HG02588 (cell line): ENCODE data around the gene RNF166.

Source experiments
- ATAC-seq: cut with Tn5 transposase; IDR thresholded peaks from one replicate; pipeline ENCODE4 v1.9.1; 2021; ENCODE audit warnings: mild to moderate bottlenecking, moderate library complexity; ENCODE audit not compliant: unreplicated experiment

The RNF166 gene

DNA sequence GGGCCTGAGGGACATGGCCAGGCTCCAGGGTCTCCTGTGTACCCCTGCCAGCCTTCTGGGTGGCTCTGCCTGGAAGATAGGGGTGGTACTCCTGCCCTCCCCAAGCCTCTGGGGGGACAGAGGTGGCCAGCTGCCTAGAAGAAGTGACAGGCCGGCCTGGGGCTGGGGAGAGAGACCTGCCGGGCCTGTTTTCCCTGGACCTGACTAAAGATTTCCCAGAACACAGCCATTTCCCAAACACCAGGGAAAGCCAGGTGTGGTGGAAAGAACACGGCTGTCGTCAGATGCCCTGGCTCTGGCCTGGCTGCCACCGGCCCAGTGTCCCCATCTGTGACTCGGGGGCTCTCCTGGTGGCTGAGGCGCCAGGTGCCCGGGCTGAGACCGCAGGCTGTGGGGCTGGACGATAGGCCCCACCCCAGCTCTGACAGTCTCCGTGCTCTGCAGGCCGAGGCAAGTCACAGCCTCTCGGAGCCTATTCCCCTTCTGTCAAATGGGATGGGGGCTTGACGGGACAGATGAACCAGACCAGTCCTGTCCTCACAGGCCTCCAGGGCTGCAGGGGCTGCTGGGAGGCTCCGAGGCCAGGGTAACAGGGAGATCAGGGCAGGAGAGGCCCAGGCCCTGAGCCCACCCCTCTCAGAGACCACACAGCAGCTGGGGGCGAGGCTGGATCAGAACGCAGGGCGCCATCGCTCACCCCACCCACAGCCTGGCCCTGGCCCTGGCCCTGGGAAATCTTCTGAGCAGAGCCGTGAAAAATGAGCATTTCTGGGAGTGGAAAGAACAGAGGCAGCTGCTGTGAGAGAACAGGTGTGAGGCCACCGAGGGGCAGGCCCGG, 33.1 kb upstream of the RNF166 start:
- no peak for ATAC-seq

DNA sequence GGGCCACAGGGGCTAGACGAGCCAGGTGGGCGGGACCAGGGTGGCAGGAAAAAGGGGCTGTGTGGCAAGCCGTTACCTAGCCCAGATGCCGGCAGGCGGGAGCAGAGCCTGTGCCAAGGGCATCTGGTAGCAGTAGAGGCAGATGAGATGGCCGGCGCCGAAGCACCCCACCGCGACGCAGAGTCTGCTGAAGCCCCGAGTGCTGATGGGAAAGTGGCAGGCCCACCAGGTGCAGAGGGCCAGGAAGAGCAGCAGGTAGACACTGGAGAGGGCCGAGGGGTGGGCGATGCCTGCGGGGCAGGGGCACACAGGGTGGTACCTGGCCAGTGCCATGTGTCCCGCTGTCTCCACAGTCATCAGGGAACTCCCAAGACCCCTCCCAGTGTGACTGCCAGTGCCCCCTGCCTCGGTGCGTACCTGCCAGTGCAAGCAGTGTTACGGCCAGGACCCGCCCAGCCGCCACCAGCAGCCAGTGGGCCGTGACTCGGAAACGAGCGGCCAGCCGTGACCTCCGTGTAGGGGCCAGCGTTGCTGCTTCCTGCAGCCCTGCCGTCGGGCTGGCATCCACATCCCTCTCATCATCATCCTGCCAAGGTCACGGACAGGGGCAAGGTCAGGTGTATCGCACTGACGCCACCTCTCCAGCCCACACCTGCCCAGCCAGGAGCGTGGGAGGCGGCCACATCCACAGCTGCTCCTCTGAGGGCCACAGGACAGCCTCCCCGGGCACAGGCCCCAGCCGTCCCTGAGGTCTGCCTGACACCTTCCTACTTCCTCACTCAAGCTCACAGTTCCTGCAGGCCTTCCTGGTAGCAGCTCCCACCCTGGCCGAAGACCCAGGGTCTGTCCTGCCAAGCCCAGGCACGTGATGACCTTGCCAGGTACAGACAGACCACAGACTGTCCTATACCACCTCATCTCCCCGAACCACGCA, 32.2 kb upstream of the RNF166 start:
- ATAC-seq = no peak

DNA sequence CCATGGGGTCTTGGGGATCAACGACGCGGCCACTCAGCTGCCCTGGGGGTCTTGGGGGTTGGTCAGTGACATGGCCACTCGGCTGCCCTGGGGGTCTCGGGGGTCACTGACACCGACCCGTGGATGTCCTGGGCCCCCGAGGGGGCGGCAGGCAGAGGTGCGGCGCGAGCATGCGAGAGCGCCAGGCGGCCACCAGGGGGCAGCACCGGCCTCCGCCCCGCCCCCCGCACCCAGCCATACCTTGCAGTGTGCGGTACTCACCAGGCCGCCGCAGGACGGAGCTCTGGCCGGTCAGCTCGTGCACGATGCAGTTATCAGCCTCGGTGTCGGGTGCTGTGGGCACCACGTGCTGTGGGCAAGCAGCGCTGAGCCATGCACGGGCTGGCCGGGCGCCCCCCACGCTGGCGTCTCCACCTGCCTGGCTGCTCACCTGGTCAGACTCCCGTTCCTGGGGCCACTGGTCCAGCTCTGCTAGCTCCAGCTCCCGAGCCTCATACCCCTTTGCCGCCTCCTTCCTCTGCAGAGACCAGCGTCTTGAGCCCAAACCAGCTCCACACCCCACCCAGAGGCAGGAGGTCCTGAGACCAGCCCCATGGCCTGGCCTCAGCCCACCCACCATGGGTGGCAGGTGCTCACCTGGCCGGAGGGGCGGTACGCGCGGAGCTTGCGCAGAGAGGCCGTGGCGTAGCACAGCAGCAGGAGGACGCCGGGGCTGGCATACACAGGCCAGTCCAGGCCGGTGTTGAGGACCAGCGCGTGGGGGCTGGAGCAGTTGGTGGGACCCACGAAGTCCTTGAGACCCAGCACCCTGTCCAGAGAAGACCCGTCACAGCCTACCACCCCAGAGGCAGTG, 31.3 kb upstream of the RNF166 start:
- ATAC-seq = no peak

DNA sequence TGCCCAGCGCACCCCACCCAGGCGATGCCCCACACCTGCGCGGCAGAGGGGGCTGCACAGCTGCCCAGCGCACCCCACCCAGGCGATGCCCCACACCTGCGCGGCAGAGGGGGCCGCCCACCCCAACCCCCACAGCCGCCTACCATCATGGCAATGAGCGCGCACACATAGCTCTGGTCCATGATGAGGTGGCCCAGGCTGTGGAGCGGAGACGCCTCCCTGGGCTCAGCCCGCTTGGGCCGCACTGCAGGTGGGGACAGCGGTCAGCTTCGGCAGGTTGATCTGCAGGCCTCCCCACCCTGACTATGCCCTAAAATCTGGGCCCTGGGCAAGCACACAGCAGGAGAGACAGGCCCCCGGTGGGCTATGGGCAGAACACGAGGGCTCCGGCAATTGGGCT, 30.3 kb upstream of the RNF166 start:
- ATAC-seq = no peak

DNA sequence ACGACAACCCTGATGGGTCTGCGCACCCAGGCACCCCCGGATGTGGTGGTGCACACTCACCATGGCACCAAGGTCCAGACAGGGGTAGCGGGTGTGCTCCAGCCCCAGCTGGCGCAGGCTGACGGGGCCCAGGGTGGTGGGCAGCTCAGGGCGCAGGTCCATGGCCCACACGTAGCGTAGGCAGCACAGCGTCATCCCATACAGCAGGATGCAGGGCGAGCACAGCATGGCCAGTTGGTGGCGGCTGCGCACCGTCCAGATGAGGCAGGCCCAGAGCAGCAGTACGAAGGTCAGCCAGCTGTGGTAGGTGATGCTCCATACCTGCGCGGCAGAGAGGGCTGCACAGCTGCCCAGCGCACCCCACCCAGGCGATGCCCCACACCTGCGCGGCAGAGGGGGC, 29.9 kb upstream of the RNF166 start:
- ATAC-seq = no peak

DNA sequence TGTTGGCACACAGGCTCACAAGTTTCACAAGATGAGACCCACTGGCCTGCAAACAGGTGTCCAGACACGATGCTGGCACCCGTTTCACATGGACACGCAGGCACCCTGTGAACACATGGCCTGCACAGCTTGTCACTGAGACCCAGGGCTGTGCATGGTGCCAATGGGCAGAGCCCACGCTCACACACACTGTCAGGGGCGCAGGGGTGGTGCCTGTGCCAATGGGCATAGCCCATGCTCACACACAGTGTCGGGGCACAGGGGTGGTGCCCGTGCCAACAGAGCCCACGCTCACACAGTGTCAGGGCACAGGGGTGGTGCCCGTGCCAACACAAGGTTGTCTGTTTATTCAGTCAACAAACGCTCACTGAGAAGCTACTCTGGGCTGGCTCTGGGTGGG, 29.4 kb upstream of the RNF166 start:
- ATAC-seq = no peak

DNA sequence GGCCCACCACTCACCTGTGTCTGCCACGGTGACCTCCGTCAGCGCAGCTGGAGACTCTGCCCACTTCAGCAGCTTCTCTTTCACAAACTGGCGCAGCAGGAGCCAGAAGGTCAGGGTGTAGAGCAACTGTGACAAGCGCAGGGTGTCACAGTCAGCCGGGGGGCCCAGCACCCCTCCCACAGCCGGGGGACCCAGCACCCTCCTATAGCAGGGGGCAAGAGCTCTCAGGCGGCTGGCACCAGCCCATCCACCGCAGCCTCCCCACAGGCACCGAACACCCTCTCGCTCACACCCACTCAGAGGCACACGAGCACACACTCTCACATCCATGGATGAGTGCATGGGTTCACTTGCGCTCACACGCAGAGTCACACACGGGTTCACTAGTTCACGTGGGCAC, 28.9 kb upstream of the RNF166 start:
- ATAC-seq = no peak

DNA sequence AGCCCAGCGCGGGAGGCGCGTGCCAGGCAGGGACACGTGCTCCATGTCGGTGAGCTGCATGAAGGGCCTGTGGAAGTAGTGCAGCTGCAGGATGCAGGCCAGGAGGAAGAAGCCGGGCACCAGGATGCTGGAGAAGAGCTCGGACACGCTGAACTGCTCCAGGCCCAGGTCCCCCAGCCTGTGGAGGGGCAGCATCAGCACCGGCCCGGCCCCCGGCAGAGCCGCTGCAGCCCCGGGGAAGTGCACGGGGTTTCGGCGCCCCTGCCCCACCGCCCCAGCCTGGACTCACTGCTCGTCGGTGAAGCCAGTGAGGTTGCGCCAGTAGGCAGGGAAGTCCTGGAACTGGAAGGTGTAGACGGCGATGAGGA, 28.1 kb upstream of the RNF166 start:
- ATAC-seq = no peak

DNA sequence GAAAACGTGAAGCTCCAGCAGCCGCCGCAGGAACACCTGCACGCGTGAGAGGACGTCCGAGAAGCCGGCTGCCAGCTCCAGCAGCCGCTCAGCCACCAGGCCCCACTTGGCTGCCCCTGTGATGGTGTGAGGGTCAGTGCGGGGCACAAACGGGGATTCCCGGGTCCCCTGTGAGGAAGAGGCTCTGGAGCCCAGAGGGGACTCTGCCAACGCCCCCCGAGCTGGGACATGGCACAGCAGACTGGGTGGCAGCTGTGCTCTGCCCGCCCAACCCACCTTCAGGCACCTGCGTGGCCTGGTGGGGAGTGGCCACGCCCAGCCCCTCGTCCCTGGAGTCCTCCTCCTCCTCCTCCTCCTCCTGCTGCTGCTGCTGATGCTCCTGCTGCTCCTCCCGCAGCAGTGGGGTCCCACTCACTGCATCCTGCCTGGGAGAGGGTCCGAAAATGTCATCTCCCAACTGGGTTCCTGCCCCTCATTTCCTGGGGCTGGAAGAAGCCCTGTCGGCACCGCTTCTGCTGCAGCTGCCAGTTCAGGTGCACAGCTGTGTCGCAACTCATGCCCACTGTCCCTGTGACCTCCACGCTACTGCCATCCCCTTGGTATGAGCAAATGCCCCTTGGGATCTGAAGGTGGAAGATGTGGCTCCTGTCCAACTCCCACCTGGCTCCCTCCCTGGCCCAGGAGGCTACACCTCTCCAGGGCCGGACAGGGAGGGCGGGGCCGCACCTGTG, 27.6 kb upstream of the RNF166 start:
- ATAC-seq = no peak

DNA sequence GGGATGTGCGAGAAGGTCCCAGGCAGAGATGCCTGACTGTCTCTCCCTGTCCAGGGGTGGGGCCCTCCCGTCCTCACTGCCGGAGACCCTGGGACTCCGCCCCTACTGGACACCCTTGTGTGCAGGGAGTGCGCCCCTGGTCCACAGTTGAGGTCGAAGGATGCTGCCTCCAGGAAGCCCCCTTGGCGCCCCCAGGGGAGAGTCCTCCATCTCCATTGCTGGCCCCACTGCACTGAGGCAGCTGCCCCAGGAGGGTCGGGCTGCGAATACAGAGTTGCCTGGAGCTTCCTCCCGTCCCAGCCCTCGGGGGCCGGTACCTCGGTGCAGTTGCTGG, 26.7 kb upstream of the RNF166 start:
- no peak for ATAC-seq

DNA sequence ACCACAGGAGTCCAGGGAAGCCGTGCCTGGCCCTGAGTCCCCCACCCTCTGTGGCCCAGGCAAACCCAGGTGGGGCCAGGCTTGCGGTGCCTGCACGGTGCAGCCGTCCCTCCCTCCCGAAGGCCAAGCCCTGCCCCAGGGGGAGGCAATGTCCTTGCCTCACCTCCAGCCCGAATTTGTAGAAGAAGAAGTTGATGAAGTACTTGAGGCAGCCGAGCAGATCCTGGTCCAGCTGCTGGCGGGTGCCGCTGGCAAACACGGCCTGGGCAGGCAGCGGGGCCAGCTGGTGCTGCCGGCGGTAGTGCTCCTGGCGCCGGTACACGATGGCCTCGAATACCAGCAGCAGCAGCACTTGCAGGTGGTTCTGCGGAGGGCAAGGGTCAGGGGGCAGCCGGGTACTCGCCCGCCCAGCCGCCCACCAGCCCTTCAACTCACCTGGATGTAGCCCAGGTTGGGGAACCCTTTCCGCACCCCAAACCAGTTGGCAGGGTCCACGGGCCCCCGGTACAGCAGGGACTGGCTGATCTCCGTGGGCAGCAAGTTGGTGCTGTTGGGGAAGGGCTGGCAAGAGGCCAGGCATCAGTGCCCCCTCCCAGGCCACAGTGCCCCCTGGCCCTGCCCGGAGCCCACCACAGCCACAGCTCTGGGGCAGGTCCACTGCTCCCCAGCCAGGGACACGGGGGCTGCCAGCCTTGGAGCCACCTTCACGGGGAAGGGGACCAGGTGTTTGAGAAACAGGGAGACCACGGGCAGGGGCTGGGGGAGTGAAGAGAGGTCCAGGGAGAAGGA, 26.2 kb upstream of the RNF166 start:
- ATAC-seq = no peak

DNA sequence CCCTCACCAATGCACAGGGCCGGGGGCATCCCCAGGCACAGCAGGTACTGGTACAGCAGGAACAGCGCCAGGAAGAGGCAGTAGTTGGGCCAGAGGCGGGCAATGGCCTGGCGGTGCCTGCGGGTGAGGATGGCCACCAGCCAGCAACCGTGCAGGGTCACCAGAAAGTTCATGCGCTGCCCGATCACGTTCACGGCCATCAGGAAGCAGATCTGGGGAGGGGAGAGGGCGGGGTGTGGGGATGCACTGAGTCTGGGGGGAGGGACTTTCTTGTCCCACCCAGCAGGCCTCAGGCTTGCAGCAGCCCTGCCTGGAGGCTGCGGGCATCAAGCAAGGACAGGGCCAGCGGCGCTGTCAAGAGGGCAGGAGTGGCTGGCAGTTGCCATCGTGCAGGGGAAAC, 25.5 kb upstream of the RNF166 start:
- no peak for ATAC-seq

DNA sequence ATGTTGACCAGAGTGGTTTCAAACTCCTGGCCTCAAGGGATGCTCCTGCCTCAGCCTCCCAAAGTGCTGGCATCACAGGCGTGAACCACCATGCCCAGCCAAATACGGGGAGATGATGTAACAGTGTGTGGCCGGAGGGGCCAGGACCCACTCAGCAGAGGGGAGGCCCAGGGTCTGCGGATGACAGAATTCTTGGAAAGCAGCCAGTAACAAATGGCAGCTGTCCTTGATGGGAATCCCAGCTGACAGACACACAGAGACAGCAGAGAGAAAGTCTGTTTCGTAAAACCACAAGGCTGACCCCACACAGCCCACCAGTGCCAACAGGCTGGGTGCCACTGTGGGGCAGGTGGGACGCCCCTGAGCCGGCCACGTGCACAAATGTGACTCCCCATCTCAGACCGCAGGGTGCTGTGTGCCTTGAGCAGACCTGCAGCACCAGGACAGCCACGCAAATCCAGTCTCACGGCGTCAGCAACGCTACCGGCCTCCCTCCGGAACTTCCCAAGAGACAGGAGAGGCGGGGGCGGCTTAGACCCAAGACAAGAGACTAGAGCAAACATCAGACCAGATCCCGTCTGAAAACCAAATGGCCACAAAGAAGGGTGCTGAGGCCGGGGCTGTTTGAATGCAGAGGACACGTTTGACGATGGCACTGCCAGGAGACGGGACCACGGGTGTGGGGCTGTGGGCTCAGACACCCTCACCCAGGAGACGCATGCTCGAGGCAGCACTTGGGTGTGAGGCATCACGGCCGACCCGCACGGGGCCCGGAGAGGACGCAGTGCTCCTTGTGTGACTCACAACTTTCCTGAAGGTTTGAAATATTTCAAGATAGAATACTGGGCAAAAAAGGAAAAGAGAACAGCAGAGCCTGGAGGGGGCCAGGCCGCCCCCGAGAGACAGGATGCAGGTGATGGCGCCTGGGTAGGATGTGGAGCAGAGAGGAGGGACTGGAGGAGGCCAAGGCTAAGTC, 24.7 kb upstream of the RNF166 start:
- no peak for ATAC-seq

DNA sequence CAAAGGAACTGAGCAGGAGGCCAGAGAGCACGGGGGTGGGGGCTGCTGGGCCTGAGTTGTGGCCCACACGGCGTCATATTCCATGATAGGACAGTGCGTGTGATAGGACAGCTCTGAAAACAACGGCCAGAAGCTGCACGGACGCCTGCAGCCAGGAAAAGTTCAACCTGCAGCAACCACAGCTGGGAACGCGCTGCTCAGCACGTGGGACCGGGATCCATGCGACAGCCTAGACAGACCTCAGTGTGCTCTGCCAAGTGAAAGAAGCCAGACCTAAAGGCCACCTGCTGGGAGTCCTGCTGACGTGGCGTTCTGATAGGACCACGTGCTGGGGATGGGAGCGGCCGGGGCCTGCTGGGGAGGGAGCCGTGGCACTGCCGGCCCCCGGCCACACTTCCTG, 21.7 kb upstream of the RNF166 start:
- ATAC-seq = no peak

DNA sequence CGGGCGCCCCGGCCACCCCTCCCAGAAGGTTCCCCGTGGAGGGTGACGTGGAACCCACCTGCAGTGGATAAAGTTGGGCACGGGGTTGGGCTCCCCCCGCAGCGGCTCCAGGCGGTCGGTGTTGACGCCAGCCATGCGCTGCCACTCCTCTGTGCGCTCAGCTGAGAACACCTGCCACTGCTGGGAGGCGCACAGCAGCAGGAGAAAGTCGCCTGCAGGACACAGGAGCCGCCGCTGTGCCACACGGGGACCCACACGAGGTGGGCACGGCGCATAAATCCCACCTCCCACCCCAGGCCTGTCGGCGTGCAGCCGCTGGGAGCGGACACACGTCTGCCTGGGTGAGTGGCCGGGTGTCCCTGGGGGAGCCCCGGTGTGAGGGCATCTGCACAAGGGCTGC, 20.8 kb upstream of the RNF166 start:
- no peak for ATAC-seq

DNA sequence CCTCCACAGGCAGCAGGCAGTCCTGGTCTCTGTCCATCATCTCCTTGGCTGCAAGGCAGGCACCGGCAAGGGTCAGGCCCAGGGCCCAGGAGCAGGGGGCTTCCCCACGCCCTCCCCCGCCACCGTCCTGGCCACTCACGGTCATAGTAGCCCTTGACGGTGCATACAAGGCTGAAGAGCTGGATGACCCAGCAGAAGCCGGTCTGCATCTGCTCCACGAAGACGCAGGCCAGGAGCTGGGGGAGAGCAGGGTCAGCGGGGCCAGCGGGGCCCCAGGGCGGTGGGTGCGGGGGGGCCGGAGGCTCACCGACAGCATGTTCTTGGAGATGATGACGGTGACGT, 20.2 kb upstream of the RNF166 start:
- ATAC-seq = no peak

DNA sequence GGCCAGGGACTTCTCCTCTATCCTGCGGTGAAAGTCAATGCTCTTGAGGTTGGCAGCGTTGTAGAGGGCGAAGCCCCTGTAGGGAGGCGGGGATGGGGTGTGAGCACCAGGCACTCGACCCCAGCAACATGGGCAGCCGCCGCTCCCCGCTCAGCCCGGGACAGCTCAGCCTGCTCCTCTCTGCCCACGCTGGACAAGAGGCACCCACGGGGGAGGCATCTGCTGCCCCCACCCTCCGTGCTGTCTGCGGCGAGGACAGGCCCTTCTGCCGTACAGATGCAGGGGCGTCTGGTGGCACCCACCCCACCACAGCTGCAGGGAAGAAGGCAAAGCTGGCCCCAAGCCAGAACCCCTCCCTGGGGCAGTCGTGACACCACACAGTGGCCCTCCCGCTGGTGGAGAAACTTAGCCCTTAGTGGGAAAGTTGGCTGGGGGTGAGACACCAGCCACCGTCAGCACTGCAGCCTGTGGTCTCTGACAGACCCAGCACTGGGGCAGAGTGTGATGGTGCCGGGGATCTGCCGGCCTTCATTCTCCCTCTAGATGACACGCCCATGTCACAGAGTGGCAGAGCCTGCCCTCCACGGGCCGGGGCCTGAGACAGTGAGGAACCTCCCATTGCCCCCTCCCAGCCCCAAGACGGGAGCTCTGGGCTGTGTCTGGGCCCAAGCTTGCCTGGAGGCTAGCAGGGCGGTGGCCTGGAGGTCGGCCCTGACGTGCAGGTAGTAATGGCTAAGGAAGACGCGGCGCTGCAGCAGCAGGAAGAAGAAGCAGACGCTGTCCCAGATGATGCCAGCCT, 19.6 kb upstream of the RNF166 start:
- no peak for ATAC-seq
